Activated CD4-positive, alpha-beta T cell treated with anti-CD3 and anti-CD28 coated beads, Interleukin-2, amount 50 U/mL, for 1 hour (primary cell): Measurements from ENCODE around the gene FBRSL1.

Experiments used
- DNase-seq: peaks from one replicate; pipeline ENCODE4 v3.0.0-alpha.2; 2020

FBRSL1 gene

DNA sequence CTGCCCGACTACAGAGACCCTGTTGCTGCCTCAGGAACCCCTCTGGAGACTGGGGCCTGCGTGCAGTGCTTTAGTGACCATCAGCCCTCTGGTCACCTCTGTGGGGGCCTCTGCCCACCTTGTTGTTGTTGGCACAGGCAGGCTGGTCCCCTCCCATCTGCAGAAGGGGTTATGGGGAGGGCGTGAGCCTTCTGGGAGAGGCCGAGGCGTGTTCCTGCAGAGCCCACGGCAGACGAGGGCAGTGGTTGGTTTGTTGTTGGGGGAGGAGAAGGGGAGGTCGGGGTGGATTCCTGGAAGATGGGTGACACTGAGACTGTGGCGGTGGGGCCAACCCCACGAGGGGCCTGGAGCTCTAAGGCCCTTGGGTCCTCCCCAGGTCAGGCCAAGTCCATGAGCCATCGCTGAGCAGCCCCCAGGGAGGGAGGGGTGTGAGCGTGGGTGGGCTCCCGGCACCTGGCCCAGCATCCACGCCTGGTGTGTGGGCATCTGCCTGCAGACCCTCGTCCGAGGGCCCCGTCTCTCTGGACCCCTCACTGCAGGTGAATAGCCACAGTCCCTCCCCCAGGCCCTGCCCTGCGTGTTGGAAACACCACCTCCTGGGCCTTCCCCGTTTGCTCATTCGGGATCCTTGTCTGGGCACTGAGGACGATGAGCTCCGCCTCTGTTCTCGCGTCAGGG is 23.6 kb downstream of the FBRSL1 start:
- DNase-seq = no peak

DNA sequence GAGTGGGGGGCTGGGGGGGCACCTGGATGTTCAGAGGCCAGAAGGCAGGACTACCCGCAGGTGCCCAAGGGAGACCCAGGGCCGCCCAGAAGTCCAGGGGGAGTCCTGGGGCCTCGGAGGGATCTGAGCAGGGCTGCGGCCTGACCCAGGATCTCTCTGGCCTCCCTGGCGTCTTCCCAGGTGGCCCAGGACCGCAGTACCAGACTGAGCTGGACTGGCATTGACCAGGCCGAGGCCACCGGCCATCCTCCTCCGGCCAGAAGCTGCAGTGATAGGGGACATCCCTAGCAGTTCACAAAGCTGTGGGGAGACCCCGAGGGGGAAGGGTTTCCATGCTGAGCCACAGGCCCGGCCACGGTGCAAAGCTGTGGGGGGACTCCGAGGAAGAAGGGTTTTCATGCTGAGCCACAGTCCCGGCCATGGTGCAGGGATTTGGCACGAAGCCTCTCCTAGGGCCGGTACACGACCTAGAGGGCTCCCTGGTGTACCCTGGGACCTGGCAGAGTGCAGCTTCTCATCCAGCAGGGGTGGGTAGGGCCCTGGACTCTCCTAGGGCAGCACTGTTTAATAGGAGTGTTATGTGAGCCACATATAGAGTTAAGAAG is 24.4 kb downstream of the FBRSL1 start:
- no peak for DNase-seq

DNA sequence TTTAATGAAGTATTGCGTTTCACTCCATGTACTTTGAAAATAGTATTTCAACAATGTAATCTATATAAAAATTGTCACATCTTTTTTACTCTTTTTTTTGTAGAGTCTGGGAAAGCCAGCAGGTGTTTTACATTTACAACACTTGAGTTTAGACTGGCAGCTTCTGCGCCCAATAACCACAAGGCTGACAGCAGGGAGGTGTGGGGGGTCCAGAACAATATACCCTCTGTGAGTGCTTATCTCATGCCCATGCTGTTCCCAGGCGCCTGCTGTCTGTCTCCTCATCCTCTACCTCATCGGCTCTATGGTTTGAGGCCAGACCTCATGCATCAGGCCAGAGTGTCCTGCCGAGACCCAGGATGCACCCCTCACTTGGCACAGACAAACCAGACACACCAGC is 24.9 kb downstream of the FBRSL1 start:
- no peak for DNase-seq

DNA sequence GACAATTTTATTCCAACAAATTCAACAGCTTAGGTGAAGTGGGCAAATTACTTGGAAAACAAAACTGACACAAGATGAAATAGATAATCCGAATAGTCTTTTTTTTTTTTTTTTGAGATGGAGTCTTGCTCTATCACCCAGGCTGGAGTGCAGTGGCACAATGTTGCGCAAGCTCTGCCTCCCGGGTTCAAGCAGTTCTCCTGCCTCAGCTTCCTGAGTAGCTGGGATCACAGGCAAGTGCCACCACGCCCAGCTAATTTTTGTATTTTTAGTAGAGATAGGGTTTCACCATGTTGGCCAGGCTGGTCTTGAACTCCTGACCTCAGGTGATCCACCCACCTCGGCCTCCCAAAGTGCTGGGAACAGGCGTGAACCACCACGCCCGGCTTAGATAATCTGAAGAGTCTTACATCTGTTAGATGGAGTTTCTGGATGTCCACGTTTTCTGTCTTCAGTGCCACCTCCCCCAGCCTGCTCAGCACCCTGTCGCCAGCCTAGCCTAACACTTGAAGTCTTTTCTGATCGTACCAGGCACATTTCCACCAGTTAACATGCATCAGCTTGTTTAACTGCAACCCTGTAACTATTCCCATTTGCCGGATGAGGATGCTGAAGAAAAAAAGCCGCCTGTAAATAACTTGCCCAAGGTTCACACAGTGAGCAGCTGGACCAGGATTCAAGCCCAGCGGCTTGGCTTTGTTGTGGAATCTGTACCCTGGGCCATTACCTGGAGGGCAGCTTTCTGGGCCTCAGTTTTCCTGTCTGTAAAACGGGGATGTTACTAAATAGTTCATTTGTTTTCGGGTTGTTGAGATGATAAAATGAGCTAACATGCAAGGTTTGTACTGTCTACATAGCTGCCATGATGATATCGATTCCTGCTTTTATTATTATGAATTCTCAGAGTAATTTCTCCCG is 26.4 kb downstream of the FBRSL1 start:
- no peak for DNase-seq

DNA sequence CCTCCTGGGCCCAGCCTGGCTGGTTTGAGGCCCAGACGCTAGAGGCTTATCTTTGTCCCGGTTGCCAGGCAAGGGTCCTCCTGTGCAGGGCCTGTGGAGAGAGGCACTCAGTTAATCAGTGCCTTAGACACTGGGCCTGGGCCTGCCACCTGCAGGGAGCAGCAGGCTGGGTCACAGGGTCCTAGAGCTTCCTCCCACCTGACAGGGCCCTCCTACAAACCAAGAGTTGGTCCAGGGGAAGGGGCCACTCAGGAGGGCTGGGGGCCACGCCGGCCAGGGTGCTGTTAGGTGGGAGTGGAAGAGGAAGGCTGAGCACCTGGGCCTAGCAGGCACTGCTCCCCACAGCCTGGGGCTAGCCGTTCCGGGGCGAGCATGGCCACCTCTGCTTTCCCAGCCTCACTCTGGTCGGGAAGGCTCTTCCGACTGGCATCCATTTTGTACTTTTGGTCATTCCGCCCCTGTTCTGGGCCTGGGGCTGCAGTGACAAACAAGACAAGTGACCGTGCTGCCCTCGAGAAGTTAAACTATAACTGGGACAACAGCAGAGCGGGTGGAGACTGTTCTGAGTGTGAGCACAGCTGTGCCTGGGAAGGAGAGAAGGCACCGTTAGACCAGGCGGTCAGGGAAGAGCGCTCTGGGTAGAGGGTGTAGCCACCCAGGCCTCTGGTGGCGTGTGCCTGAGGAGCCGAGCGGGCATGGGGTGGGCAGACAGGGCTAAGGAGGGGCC is 27.2 kb downstream of the FBRSL1 start:
- no peak for DNase-seq

DNA sequence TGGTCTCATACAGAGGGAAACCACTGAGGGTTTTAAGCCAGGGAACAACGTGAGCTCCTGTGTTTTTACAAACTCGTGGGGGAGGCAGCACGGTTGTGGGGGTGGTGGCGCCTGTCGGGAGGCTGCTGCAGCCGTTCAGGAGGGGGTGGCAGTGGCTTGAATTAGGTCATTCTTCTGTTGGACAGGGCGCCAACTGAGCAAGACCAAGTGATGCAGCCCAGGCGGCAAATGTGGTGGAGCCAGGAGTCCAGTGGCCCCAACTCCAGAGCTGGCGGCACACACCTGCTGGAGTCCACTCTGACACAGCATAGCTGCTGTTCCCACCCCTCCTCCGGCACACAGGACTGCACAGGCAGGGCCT is 27.8 kb downstream of the FBRSL1 start:
- no peak for DNase-seq

DNA sequence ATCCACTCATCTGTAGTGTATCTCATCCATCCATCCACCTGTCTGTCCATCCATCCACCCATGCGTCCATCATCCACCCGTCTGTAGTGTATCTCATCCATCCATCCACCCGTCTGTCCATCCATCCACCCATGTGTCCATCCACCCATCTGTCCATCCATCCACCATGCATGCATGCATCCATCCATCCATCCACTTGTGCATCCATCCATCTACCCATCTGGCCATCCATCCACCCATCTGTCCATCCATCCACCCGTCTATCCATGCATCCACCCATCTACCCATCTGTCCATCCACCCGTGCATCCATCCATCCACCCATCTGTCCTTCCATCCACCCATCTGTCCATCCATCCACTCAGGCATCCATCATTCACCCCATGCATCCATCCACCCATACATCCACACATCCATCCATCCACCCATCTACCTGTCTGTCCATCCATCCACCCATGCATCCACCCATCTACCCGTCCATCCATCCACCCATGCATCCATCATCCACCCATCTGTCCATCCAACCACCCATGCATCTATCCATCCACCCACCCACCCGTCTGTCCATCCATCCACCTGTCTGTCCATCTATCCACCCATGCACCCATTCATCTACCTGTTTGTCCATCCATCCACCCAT is 28.5 kb downstream of the FBRSL1 start:
- DNase-seq = no peak

DNA sequence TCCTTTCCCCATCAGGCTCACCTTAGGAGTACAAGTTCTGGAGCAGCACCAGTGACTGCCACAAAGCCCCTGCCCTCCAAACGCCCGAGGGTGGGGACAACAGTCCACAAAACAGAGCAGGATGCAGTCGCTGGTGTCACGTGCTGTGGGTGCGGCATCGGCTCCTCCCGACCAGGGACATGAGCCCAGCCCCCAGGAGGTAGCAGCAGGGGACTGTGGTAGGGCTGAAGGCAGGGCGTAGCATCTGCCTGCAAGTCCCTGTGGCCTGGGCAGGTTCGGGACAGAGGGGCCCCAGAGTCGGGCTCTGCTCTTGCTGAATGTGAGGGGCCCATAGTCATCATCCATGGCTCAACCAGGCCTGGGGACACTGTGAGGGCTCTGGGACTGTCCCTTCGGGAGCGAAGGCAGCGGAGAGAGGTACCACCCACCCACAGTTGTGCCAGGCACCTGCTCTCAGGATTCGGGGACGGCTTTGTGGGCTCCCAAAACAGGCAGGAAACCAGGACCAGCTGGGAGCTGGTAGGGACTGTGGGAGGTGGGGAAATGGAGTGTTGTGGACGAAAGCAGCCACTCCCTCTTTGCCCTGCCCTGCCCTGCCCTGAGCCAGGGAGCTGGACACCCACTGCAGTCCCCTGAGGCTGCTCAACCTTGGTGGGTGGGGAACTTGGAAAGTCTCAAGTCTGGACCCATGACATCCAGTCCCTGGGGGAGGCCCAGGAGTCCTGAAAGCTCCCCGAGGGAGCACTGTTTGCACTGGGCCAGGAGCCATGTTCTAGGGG is 30.7 kb downstream of the FBRSL1 start:
- DNase-seq = no peak

DNA sequence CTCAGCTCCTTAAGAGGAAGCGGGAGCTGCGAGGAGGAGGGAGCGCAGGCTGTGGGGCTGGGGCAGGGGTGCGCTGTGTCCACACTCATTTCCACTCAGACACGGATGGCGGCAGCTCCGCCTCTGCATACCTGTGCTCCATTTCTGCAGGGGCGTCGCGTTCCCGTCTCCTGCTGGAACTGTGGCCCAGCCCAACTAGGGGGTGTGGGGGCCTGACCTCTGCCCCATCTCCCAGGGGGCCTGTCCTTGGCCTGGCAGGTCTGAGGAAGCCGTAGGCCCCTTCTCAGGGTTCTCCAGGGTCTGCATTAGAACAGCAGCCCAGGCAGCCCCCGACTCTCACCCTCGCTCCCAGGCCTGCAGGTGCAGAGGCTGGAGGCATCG is 31.2 kb downstream of the FBRSL1 start:
- no peak for DNase-seq

DNA sequence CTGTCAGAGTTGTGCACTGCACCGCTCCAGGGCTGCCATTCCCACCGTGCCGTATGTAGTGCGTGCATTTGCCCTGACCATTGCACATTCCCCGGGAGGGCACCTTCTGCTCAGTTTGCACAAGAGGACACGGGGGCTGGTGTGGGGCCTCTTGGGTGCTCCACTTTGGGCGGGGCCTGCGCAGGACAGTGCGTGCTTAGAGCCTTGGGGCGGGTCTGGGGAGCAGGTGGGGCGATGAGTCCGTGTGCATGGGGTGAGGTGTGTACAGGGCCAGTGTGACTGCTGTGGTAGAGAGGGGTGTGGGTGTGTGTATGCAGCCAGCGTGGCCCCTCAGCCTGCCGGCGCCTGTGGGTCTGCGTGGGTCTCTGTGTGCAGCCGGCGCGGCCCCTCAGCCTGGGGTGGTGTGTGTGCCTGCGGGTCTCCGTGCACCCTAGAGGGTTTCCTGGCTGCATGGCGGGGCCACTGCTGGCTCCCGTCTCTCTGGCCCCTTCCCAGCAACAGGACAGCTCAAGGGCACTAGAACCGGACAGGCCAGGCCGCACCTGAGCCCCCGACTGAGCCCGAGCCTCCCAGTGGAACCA is 31.9 kb downstream of the FBRSL1 start:
- DNase-seq = no peak

DNA sequence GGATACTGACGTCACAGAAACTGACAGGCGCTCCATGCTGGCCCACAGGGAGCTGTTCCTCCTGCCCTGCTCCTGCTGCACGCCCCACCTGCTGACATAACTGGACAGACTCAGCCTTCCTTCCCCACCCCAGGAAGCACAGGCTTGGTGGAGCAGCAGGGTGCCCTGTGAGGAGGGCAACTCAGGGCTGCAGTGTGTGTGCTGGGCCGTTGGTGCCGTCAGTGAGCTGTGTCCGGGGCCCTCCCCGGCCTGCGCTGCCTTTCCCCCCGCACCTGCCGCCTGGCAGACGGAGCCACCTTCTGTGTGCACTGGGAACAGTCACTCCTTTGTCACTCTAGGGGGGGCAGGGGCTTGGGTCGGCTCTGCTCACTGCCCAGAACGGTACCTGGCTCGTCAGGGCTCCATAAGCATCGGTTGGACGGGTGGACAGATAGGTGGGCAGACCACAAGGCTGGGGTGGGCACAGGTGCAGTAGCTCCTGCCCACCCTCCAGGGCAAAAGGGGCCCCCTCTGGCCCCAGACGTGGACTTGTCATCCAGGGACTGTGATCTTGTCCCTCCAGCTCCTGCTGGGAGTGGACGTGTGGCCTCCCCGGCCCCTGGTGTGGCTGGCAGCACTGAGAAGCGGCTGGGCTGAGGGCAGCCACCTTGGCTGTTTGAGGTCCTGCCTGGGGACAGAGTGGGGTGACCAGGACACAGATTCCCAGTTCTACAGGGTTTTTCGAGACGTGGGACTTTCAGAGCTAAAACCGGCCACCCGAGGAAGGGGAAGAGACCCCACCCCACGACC is 32.8 kb downstream of the FBRSL1 start:
- DNase-seq = no peak

DNA sequence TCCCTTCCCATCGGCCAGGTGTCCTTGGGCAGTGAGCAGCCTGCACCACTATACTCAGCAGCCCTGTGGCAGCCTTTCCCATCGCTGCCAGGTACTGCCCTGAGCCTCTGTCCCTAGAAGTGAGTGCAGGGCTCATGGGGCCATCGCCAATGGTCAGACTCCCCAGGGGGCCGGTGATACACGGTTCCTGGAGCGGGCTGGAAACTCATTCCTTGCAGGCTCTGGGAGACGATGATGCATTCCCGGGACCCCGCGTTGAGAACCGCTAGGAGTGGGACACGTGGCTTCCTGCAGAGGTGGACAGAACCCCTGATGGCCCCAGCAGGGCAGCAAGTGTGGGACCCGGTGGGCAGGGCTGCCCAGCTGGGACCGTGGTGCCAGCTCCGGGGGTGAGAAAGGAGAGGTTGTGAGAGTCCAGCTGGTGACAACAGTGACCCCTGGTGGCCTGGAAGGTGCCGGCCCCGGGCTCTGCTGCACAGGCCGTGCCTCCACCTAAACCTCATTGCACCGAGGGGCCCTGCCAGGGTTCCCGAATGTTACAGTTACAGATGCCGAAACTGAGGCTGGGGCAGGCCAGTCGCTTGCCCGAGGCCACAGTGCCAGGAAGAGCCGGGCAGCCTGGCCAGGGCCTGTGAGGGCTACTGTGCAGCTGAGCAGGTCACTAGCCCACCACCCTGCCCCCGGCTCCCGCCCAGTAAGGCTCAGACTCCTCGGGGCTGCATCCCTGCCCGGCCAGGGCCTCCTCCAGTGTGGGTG is 33.8 kb downstream of the FBRSL1 start:
- peak; percentile 76 for DNase-seq

DNA sequence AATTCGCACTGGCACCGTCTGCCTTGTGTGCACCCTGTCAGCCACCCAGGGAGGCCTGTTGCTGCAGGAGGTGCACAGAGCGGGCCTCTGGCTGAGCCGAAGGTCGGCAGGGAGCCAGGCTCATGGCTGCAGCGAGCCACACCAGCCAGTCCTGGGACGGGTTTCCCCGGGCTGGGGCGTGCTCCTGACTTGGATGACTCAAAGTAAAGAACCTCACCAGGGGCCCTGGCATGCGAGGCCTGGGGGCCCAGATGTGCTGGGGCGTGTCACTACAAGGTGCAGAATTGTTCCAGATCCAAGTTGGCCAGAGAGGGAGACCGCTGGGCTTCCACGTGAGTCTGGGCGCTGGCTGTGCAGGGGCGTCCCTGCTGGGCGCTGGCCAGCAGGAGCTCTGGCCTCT is 34.5 kb downstream of the FBRSL1 start:
- no peak for DNase-seq

DNA sequence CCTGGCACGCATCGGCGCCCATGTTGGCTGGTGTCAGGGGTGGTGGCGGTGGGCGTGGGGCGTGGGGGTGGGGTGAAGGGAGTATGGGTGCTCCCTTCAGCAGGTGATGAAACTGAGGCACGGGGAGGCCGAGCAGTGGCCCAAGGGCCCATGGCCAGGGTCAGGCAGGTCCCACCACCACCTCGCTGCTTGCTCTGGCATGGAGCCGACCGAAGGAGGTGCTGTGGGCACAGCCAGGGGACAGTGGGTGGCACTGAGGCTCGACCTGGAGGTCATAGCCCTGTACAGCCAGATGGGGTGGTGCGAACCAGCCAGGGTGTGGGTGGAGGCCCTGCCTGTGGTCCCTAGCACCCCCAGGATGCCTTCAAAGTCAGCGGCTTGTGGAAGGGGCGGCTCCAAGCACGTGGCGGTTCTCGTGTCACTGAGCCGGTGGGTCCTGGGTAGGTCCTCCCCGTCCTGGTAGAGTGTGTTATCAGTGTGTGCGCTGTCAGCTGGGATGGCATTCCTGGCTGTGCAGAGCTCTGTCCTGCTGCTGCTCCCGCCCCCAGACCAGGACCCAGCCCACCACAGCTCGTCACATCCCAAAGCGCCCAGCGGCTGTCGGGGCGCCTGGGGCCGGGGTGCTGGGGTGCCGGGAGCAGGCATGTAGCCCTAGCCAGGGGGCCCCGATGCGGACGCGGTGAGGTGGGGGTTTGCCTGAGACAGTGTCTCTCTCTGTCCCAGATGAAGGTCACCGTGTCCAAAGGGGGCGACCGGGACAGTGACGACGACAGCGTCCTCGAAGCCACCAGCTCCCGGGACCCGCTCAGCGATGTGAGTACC is 35.3 kb downstream of the FBRSL1 start:
- no peak for DNase-seq

DNA sequence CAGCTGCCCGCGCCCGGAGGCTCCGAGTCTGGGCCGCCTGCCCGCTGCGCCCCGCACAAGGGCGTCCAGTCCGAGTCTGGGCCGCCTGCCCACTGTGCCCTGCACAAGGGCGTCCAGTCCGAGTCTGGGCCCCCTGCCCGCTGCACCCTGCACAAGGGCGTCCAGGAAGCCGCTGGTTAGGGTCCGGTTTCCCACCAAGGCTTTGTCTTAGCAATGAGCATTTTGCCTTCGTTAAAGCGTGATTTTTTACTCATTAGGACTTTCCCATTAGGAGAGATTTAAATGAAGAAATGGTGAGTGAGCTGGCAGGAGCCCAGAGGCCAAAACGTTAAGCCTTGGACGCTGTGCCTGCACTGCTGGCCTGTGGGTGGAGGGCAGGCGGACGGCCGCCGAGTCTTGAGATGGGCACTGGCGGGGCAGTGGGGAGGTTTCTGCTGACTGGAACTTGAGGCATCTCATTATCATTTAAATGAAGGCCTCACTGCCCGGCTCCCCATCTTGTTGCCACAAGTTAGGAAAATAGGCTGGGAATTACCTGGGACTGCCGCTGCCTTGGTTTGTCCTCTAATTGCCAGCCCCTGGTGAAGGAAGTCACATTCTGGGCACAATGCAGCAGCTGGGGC is 36.0 kb downstream of the FBRSL1 start:
- DNase-seq = no peak

DNA sequence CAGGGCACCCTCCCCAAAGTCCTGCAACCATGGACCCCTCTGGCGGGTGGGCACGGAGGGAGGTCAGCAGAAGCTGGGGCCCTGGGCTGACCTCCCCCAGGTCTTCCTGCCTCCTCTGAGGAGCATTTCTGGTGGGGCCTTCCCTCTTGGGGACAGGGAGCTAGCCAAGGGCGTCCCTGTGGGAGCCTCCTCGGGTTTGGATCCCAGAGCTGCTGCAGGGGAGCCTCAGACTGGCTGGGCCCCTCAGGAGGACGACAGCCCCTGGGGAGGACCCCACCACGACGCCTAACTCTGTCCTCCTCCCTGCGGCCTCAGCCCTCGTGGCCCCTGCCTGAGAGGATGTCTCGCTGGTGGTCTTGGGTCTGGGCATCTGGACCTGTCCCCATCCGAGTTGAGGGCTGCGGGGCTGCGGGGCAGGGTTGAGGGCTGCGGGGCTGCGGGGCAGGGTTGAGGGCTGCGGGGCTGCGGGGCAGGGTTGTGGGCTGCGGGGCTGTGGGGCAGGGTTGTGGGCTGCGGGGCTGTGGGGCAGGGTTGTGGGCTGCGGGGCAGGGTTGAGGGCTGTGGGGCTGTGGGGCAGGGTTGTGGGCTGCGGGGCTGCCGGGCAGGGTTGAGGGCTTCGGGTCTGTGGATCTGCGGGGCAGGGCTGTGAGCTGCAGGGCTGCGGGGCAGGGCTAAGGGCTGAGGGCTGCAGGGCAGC is 37.4 kb downstream of the FBRSL1 start:
- no peak for DNase-seq

DNA sequence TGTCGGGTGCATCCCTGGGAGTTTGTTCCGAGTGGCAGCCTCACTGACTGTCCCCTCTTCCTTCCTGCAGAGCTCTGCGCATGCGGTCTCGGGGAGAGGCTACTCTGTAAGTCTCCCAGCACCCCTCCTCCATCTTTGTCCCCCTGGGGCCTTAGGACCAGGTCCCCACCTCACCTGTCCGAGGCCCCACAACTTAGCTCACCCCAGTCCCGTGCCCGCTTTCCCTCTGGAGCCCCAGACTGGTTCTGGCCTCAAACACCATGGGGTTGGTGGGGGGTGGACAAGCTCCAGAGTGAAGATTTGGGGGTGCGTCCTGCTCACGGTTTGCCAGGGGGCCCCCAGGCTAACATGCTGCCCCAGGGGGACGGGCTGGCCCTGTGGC is 37.9 kb downstream of the FBRSL1 start:
- no peak for DNase-seq

DNA sequence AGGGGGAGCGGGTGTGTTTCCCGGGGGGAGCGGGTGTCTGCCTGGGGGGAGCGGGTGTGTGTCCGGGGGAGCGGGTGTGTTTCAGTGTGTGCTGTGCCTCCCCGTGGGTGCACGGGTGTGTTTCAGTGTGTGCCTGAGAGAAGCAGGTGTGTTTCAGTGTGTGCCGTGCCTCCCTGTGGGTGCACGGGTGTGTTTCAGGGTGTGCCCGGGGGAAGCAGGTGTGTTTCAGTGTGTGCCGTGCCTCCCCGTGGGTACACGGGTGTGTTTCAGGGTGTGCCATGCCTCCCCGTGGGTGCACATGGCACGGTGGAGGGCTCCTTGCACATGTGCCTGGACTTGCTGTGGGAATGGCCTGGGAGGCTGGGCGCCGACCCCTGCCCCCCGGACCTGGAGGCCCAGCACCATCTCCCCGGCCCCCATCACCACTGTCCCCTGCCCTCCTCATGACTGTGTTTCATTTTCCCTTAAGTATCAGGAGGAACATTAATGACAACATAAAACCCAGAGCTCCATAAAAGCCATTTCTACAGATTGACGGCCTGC is 38.7 kb downstream of the FBRSL1 start:
- DNase-seq = no peak
